ENCODE data around the gene ABCC12. TPM values are rescaled to one million over a fixed set of nuclear protein-coding genes. Genes with fewer than 3 reads are reported as not detected.

ABCC12 gene
- total and polyA plus RNA-seq, 10 of the 15 experiments (the other 5 are each of a cell fraction or from before 2014, with no cell fraction given), result 0.02 to 0.03 (median 0.03) TPM; not detected in 6

DNA sequence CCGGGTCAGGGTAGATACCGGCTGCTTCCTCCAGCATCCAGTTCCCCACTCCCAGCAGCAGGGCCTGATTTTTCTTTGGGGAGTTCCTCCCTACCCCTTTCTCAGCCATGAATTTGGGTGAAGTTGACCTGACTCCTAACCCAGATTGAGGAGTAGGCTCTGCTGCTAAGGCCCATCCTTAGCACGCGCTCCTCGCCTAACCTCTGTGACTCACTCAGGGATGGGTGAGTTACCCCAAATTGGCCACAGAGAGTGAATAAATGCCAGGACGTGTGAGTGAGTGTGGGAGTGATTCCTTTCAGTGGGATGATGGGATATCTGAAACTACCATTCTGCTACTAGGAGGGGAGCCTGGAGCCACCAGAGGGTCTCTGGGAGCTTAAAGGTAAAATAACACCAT lies 28.9 kb upstream of the ABCC12 start:
- Histone ChIP-seq H3K4me1 (ENCODE audit: control insufficient read depth, insufficient read depth, low read length) (no peaks in the 10 kb centered on the region; the same call in 1 of the 2 replicates), H3K4me2 (ENCODE audit: control insufficient read depth, insufficient read depth) (no peak overlapping the region), H2AFZ (ENCODE audit: control insufficient read depth, low read depth, low read length) (no peak overlapping the region), H3K79me2 (ENCODE audit: control insufficient read depth, insufficient read depth, low read length) (no peaks in the 10 kb centered on the region), H4K20me1 (ENCODE audit: control insufficient read depth, insufficient read depth) (no peaks in the 10 kb centered on the region), H3K9ac (ENCODE audit: control insufficient read depth, insufficient read depth, low read length) (no peak overlapping the region), H3K36me3 (ENCODE audit: control insufficient read depth in 2 of 2, insufficient read depth in 2 of 2, low read length in 1 of 2) (no peaks in the 10 kb centered on the region), H3K27ac (ENCODE audit: control insufficient read depth, insufficient read depth) (no peak overlapping the region), H3K9me3 (replicated peaks; ENCODE audit: control insufficient read depth, insufficient read depth, low read length) (no peaks in the 10 kb centered on the region; the same call in 2 of the 3 replicates), H3K27me3 (replicated peaks in 1 of 2; ENCODE audit: control insufficient read depth in 2 of 2, insufficient read depth in 2 of 2, low read length in 1 of 2) (no peaks in the 10 kb centered on the region), H3K4me3 (no peak overlapping the region)
- RAD21 ChIA-PET (ENCODE audit: unreplicated experiment), result no interaction called here
- no peak for DNase-seq (ENCODE audit: low read depth, low spot score)
- intact Hi-C loops (cut with micrococcal nuclease; ENCODE audit: unreplicated experiment), result no loop called here
- BruUV-seq (replicated peaks), result no TSS peak
- SMC1A ChIA-PET (ENCODE audit: uncharacterized antibody, unreplicated experiment), result interaction anchor here (0.6 to 1.4 kb wide), 2 partner anchors 33 to 142 kb away, joined by 3 read pairs; no protein-coding TSS in a partner anchor
- in situ Hi-C loops (cut with MboI), result no loop called here
- no peak for ATAC-seq
- POLR2A ChIA-PET, result no interaction called here
- WGBS (ENCODE audit: insufficient coverage, insufficient replicate concordance, low lambda C conversion rate, missing lambda C conversion rate), result 83% methylated on average over 6 of the region's 6 CpGs
- CTCF ChIA-PET, result interaction anchor here (2.1 kb wide), 1 partner anchor 17 kb away, joined by 7 read pairs; no protein-coding TSS in a partner anchor
- no peak for TF ChIP-seq MTA2 (IDR thresholded peaks at IDR 0.05; ENCODE audit: low read depth)
- TF ChIP-seq, protein P1, sequence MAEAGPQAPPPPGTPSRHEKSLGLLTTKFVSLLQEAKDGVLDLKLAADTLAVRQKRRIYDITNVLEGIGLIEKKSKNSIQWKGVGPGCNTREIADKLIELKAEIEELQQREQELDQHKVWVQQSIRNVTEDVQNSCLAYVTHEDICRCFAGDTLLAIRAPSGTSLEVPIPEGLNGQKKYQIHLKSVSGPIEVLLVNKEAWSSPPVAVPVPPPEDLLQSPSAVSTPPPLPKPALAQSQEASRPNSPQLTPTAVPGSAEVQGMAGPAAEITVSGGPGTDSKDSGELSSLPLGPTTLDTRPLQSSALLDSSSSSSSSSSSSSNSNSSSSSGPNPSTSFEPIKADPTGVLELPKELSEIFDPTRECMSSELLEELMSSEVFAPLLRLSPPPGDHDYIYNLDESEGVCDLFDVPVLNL (IDR thresholded peaks at IDR 0.05; ENCODE audit: low read depth, low read length), result no peak
- TF ChIP-seq, protein P2, sequence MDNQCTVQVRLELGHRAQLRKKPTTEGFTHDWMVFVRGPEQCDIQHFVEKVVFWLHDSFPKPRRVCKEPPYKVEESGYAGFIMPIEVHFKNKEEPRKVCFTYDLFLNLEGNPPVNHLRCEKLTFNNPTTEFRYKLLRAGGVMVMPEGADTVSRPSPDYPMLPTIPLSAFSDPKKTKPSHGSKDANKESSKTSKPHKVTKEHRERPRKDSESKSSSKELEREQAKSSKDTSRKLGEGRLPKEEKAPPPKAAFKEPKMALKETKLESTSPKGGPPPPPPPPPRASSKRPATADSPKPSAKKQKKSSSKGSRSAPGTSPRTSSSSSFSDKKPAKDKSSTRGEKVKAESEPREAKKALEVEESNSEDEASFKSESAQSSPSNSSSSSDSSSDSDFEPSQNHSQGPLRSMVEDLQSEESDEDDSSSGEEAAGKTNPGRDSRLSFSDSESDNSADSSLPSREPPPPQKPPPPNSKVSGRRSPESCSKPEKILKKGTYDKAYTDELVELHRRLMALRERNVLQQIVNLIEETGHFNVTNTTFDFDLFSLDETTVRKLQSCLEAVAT (IDR thresholded peaks at IDR 0.05), result no peak
- TF ChIP-seq ETV6 (conservative IDR thresholded peaks at IDR 0.05 in 1 of 2, IDR thresholded peaks at IDR 0.05 in 1 of 2; ENCODE audit: borderline replicate concordance in 1 of 2, low read depth in 1 of 2), result no peak
- no peak for TF ChIP-seq MTA3 (IDR thresholded peaks at IDR 0.05; ENCODE audit: borderline replicate concordance, low read length)
- no peak for FAIRE-seq

Data from GM12878 (cell line).